ENCODE measurements around the gene TNS4. TPM values are rescaled to one million over a fixed set of nuclear protein-coding genes. Genes with fewer than 3 reads are reported as not detected.

Gene TNS4
- total and polyA plus RNA-seq, 8 donors = 0.18 to 23.2 (median 0.76) TPM; not detected in 2

DNA sequence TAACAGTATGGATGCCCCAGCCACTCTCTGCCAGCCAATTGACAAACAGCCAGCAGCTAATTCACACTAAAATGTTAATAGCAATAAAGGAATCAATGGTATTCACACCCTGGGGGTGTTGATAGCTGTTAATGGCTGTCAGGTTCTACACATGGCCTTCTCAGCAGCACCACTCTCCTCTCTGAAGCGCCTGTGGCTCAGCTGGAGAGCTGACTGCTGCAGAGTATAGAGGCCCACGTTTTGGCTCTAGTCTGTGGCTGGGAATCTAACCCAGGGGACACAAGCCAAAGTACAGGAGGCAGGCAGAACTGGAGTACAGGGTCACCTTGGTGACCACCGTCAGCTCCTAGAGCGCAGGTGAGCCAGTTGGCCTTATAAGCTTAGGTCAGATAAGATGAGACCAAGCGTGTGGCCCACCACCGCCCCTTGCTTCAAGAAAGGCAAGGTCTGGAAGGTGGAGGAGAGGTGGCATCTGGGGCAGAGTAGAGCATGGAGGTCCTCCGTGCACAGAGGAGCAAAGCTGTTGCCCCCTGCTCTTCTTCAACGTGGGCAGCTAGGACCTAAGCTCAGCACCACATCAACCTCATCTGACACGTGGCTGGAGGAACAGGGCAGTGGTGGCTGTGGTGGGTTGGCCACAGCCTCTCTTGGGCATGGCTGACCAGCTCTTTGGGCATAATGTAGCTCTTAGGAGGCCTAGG is 38.4 kb upstream of the TNS4 start:
- DNase-seq = no peak
- intact Hi-C loops (cut with DNase I; ENCODE audit: low total_unique reads) = no loop called here
- no peak for TF ChIP-seq POLR2A (IDR thresholded peaks at IDR 0.05)
- TF ChIP-seq POLR2AphosphoS5 (IDR thresholded peaks at IDR 0.05) = no peak
- no peak for TF ChIP-seq CTCF (IDR thresholded peaks at IDR 0.05)
- TF ChIP-seq EP300 (IDR thresholded peaks at IDR 0.05) = no peak
- Histone ChIP-seq H3K27ac (peak overlapping the region in 4 of 5 donors; percentile 89 to 94 (median 93)), H3K27me3 (no peaks in the 10 kb centered on the region), H3K9me3 (no peaks in the 10 kb centered on the region), H3K36me3 (no peaks in the 10 kb centered on the region), H3K4me3 (no peak overlapping the region), H3K4me1 (peaks cover 33 to 69% (median 52%) of the 10 kb centered on the region in 4 donors)
- 79 to 90% (median 84%) methylated on average over 8 to 9 of the region's 9 CpGs for WGBS, 5 donors

- DNase-seq = no peak
- 70 to 89% (median 82%) methylated on average over 6 of the region's 6 CpGs for WGBS, 5 donors
Observed at GRCh38 chr17:40538936-40539705, 37.7 kb upstream of the TNS4 start.

DNA sequence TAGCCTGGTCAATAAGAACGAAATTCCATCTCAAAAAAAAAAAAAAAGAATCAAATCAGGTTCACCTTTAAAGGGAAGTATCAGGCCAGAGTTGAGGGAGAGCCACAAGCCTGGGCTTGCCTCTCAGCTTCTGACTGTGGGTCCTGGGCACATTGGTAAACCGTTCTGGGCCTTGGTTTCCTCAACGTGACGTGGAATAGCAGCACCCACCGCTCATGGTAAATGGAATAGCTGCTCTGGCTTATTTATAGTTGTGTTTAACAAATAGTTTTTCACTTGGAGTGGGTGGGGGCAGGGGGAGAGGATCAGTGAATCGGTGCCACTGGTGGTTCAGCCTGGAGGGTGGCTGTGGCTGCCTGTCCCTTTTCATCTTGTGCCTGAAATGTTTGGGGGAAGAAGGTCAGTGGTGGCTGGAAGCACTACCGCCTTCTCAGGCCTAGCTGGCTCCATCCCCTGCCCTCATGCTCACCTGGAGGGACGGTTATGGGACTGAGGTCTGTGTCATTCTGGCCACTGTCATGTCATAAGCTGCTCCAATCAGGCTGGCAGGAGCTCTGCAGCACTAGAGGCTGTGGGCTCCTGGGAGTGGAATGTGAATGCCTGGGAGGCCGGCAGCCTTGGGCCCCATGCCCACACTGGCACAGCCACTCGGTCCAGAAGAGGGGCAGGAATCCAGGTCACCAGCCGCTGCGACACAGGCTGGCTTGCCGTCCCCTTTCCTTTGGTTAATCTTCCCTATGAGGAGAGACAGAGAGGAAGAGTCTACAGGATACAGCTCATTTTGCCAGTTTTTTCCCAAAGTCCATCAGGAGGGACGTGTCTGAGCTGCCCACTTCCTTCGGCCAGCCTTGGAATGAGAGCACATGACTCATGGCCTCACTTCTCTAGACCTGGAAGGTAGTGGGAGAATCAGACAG is 36.9 kb upstream of the TNS4 start:
- no peak for TF ChIP-seq POLR2A (IDR thresholded peaks at IDR 0.05)
- no peak for TF ChIP-seq CTCF (IDR thresholded peaks at IDR 0.05)
- no peak for TF ChIP-seq EP300 (IDR thresholded peaks at IDR 0.05)
- TF ChIP-seq POLR2AphosphoS5 (IDR thresholded peaks at IDR 0.05) = no peak
- no peak for DNase-seq
- H3K36me3 ChIP-seq = no peaks in the 10 kb centered on the region
- no peaks in the 10 kb centered on the region for H3K9me3 ChIP-seq
- no peak overlapping the region for H3K4me3 ChIP-seq
- intact Hi-C loops (cut with DNase I; ENCODE audit: low total_unique reads) = no loop called here
- peaks cover 39 to 76% (median 57%) of the 10 kb centered on the region in 4 donors for H3K4me1 ChIP-seq
- H3K27ac ChIP-seq = peak overlapping the region; percentile 11 to 94 (median 92)
- H3K27me3 ChIP-seq = no peaks in the 10 kb centered on the region
- 68 to 81% (median 75%) methylated on average over 13 to 15 of the region's 15 CpGs for WGBS, 5 donors

More at GRCh38 chr17:40538936-40539705, 37.7 kb upstream of the TNS4 start:
- TF ChIP-seq CTCF (IDR thresholded peaks at IDR 0.05) (no peak), POLR2AphosphoS5 (IDR thresholded peaks at IDR 0.05) (no peak), POLR2A (IDR thresholded peaks at IDR 0.05) (no peak), EP300 (IDR thresholded peaks at IDR 0.05) (no peak)
- H3K4me3 ChIP-seq = no peak overlapping the region
- H3K36me3 ChIP-seq = no peaks in the 10 kb centered on the region
- H3K27me3 ChIP-seq = no peaks in the 10 kb centered on the region
- peak overlapping the region in 4 of 5 donors; percentile 89 to 94 (median 93) for H3K27ac ChIP-seq
- peaks cover 34 to 72% (median 55%) of the 10 kb centered on the region in 4 donors for H3K4me1 ChIP-seq
- H3K9me3 ChIP-seq = no peaks in the 10 kb centered on the region
- intact Hi-C loops (cut with DNase I; ENCODE audit: low total_unique reads) = no loop called here

Data from stomach (tissue), 9 donors.